ENCODE data around the gene FBN2. TPM values are rescaled to one million over a fixed set of nuclear protein-coding genes. Genes with fewer than 3 reads are reported as not detected.

The FBN2 gene
- total and polyA plus RNA-seq, 2 experiments from 2014 or later: 41.0 to 143 TPM

GRCh38 chr5:128477944-128478343, 60.1 kb downstream of the FBN2 start:
- Histone ChIP-seq H3K4me2 (no peak overlapping the region), H3K9me2 (replicated peaks; ENCODE audit: insufficient read depth) (no peaks in the 10 kb centered on the region), H4K20me1 (ENCODE audit: insufficient read depth, poor library complexity, severe bottlenecking) (no peaks in the 10 kb centered on the region), H3K9me3 (ENCODE audit: low read depth) (no peaks in the 10 kb centered on the region), H3K27me3 (no peaks in the 10 kb centered on the region), H2AFZ (no peak overlapping the region), H3K27ac (no peak overlapping the region), H3K79me2 (no peaks in the 10 kb centered on the region), H3K4me3 (no peak overlapping the region), H3K36me3 (replicated peaks; ENCODE audit: insufficient read depth, low read depth) (no peaks in the 10 kb centered on the region), H3K4me1 (ENCODE audit: insufficient read depth) (no peaks in the 10 kb centered on the region)
- TF ChIP-seq EZH2 (IDR thresholded peaks at IDR 0.05; ENCODE audit: borderline replicate concordance) (no peak), EZH2phosphoT487 (IDR thresholded peaks at IDR 0.05; ENCODE audit: low read depth, severe bottlenecking, unreplicated experiment) (no peak)
- TF ChIP-seq, protein P1, sequence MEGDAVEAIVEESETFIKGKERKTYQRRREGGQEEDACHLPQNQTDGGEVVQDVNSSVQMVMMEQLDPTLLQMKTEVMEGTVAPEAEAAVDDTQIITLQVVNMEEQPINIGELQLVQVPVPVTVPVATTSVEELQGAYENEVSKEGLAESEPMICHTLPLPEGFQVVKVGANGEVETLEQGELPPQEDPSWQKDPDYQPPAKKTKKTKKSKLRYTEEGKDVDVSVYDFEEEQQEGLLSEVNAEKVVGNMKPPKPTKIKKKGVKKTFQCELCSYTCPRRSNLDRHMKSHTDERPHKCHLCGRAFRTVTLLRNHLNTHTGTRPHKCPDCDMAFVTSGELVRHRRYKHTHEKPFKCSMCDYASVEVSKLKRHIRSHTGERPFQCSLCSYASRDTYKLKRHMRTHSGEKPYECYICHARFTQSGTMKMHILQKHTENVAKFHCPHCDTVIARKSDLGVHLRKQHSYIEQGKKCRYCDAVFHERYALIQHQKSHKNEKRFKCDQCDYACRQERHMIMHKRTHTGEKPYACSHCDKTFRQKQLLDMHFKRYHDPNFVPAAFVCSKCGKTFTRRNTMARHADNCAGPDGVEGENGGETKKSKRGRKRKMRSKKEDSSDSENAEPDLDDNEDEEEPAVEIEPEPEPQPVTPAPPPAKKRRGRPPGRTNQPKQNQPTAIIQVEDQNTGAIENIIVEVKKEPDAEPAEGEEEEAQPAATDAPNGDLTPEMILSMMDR (IDR thresholded peaks at IDR 0.05; ENCODE audit: poor library complexity): no peak
- DNase-seq (ENCODE audit: low spot score): no peak
- 92% methylated on average over 5 of the region's 5 CpGs for WGBS (ENCODE audit: low lambda C conversion rate, missing lambda C conversion rate)

DNA sequence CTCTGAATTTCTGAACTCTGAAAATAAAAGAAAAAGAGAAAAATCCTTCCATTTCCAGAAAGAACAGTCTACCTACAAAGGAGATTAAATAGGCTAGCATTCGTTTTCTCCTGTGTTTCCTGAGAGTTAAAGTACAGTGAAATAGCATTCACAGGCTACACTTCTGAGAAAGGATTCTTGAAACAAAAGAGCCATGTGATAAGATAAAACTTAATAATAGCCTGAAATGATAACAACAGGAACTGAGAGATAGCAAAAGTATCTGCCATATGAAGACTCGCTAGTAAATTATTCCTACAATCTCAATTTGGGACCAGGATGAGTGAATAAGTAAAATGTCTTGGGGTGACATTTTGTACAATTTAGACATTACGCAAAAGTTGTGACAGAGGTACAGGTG, 62.4 kb downstream of the FBN2 start:
- Histone ChIP-seq H4K20me1 (ENCODE audit: insufficient read depth, poor library complexity, severe bottlenecking) (no peaks in the 10 kb centered on the region), H3K4me2 (no peak overlapping the region), H3K4me3 (no peak overlapping the region), H3K4me1 (ENCODE audit: insufficient read depth) (no peaks in the 10 kb centered on the region), H3K79me2 (no peaks in the 10 kb centered on the region), H3K27me3 (no peaks in the 10 kb centered on the region), H3K9me2 (replicated peaks; ENCODE audit: insufficient read depth) (no peaks in the 10 kb centered on the region), H2AFZ (no peak overlapping the region), H3K9me3 (ENCODE audit: low read depth) (no peaks in the 10 kb centered on the region), H3K27ac (no peak overlapping the region), H3K36me3 (replicated peaks; ENCODE audit: insufficient read depth, low read depth) (no peaks in the 10 kb centered on the region)
- DNase-seq (ENCODE audit: low spot score): no peak
- TF ChIP-seq EZH2 (IDR thresholded peaks at IDR 0.05; ENCODE audit: borderline replicate concordance) (no peak), EZH2phosphoT487 (IDR thresholded peaks at IDR 0.05; ENCODE audit: low read depth, severe bottlenecking, unreplicated experiment) (no peak)
- TF ChIP-seq, protein P1 (IDR thresholded peaks at IDR 0.05; ENCODE audit: poor library complexity): no peak
- 64% methylated on average over 3 of the region's 3 CpGs for WGBS (ENCODE audit: low lambda C conversion rate, missing lambda C conversion rate)

- Histone ChIP-seq H3K27ac (no peak overlapping the region), H3K36me3 (replicated peaks; ENCODE audit: insufficient read depth, low read depth) (no peaks in the 10 kb centered on the region), H4K20me1 (ENCODE audit: insufficient read depth, poor library complexity, severe bottlenecking) (no peaks in the 10 kb centered on the region), H3K4me1 (ENCODE audit: insufficient read depth) (no peaks in the 10 kb centered on the region), H3K27me3 (no peaks in the 10 kb centered on the region), H3K4me3 (no peak overlapping the region), H3K4me2 (no peak overlapping the region), H3K9me2 (replicated peaks; ENCODE audit: insufficient read depth) (no peaks in the 10 kb centered on the region), H3K9me3 (ENCODE audit: low read depth) (no peaks in the 10 kb centered on the region), H3K79me2 (no peaks in the 10 kb centered on the region), H2AFZ (no peak overlapping the region)
- TF ChIP-seq, protein P1 (IDR thresholded peaks at IDR 0.05; ENCODE audit: poor library complexity): no peak
- no peak for TF ChIP-seq EZH2 (IDR thresholded peaks at IDR 0.05; ENCODE audit: borderline replicate concordance)
- no peak for TF ChIP-seq EZH2phosphoT487 (IDR thresholded peaks at IDR 0.05; ENCODE audit: low read depth, severe bottlenecking, unreplicated experiment)
- DNase-seq (ENCODE audit: low spot score): no peak
- WGBS (ENCODE audit: low lambda C conversion rate, missing lambda C conversion rate): 95% methylated on average over 4 of the region's 4 CpGs
Measured at GRCh38 chr5:128472919-128473318, 65.1 kb downstream of the FBN2 start.

DNA sequence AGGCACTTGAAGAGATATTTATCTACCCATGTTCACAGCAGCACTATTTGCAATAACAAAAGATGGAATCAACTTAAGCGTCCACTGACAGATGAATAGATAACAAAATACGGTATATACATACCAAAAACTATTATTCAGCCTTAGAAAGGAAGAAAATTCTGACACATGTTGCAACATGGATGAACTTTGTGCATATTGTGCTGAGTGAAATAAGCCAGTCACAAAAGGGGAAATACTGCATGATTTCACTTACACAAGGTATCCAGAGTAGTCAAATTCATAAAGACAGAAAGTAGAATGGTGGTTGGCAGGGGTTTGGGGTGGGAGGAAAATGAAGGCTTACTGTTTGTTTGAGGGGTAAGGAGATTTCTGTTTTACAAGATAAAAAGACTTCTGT, 66.0 kb downstream of the FBN2 start:
- TF ChIP-seq, protein P1 (IDR thresholded peaks at IDR 0.05; ENCODE audit: poor library complexity): no peak
- TF ChIP-seq EZH2 (IDR thresholded peaks at IDR 0.05; ENCODE audit: borderline replicate concordance) (no peak), EZH2phosphoT487 (IDR thresholded peaks at IDR 0.05; ENCODE audit: low read depth, severe bottlenecking, unreplicated experiment) (no peak)
- no peak for DNase-seq (ENCODE audit: low spot score)
- H3K4me2 ChIP-seq: no peak overlapping the region
- H3K79me2 ChIP-seq: no peaks in the 10 kb centered on the region
- H3K9me2 ChIP-seq (replicated peaks; ENCODE audit: insufficient read depth): no peaks in the 10 kb centered on the region
- H3K27ac ChIP-seq: no peak overlapping the region
- no peak overlapping the region for H2AFZ ChIP-seq
- H4K20me1 ChIP-seq (ENCODE audit: insufficient read depth, poor library complexity, severe bottlenecking): no peaks in the 10 kb centered on the region
- no peak overlapping the region for H3K4me3 ChIP-seq
- no peaks in the 10 kb centered on the region for H3K36me3 ChIP-seq (replicated peaks; ENCODE audit: insufficient read depth, low read depth)
- no peaks in the 10 kb centered on the region for H3K27me3 ChIP-seq
- H3K9me3 ChIP-seq (ENCODE audit: low read depth): no peaks in the 10 kb centered on the region
- WGBS (ENCODE audit: low lambda C conversion rate, missing lambda C conversion rate): 71% methylated on average over 2 of the region's 2 CpGs
- H3K4me1 ChIP-seq (ENCODE audit: insufficient read depth): no peaks in the 10 kb centered on the region
